GM12891 (cell line): Measurements from ENCODE around the gene CLBA1.

Experiments used
- DNase-seq: peaks from one replicate; pipeline ENCODE4 v3.0.0; 2011; ENCODE audit warnings: low spot score; ENCODE audit not compliant: insufficient read length
- FAIRE-seq: peaks from 2 replicates; lab custom pipeline; 2011; peaks lifted over from hg19 to GRCh38; lab: Jason Lieb, UNC
- PAX5 ChIP-seq: IDR thresholded peaks from 2 replicates; pipeline ENCODE4 v1.6.1; 2011; ENCODE audit warnings: low read length, moderate library complexity, mild to moderate bottlenecking; ENCODE audit not compliant: insufficient read depth, severe bottlenecking
- POLR2A ChIP-seq: IDR thresholded peaks from 2 replicates; pipeline ENCODE4 v1.6.1; 2011; ENCODE audit warnings: low read depth, low read length, control low read depth
- POLR2AphosphoS5 ChIP-seq: IDR thresholded peaks from 2 replicates; pipeline ENCODE4 v1.6.1; 2011; ENCODE audit warnings: low read depth, low read length, control low read depth
- POU2F2 ChIP-seq: IDR thresholded peaks from 2 replicates; pipeline ENCODE4 v1.6.1; 2011; ENCODE audit warnings: low read depth, mild to moderate bottlenecking, control low read depth, low read length, moderate library complexity
- SPI1 ChIP-seq: IDR thresholded peaks from 2 replicates; pipeline ENCODE4 v1.6.1; 2011; ENCODE audit warnings: low read depth, low read length, control low read depth
- TAF1 ChIP-seq: IDR thresholded peaks from 2 replicates; pipeline ENCODE4 v1.6.1; 2011; ENCODE audit warnings: low read depth, low read length, control low read depth

CLBA1 gene

GRCh38 chr14:104957146-104958113 is 28.2 kb upstream of the CLBA1 start:
- FAIRE-seq, result no peak
- TF ChIP-seq POLR2A (no peak), POLR2AphosphoS5 (no peak), PAX5 (no peak), POU2F2 (no peak), SPI1 (no peak), TAF1 (no peak)
- no peak for DNase-seq

- no peak for FAIRE-seq
- TF ChIP-seq SPI1 (no peak), POU2F2 (no peak), PAX5 (no peak), POLR2AphosphoS5 (no peak), TAF1 (no peak), POLR2A (no peak)
- DNase-seq, result no peak
Observed at GRCh38 chr14:104964546-104964945, 21.0 kb upstream of the CLBA1 start.

GRCh38 chr14:104965561-104966231 is 19.9 kb upstream of the CLBA1 start:
- DNase-seq, result no peak
- no peak for FAIRE-seq
- TF ChIP-seq SPI1, result no peak
- TF ChIP-seq POU2F2, result no peak
- no peak for TF ChIP-seq PAX5
- no peak for TF ChIP-seq TAF1
- no peak for TF ChIP-seq POLR2A
- no peak for TF ChIP-seq POLR2AphosphoS5

- TF ChIP-seq SPI1, result no peak
- no peak for TF ChIP-seq POLR2A
- no peak for TF ChIP-seq POU2F2
- no peak for TF ChIP-seq PAX5
- no peak for TF ChIP-seq TAF1
- no peak for TF ChIP-seq POLR2AphosphoS5
- FAIRE-seq (no peak), DNase-seq (no peak)
Observed at GRCh38 chr14:104966261-104966865, 19.2 kb upstream of the CLBA1 start.

- DNase-seq, result no peak
- FAIRE-seq, result no peak
- TF ChIP-seq PAX5 (no peak), POLR2AphosphoS5 (no peak), SPI1 (no peak), POLR2A (no peak), POU2F2 (no peak), TAF1 (no peak)
Observed at GRCh38 chr14:104966981-104967385, 18.6 kb upstream of the CLBA1 start.

GRCh38 chr14:104967386-104968152 is 18.0 kb upstream of the CLBA1 start:
- FAIRE-seq, result no peak

GRCh38 chr14:104968153-104968527 is 17.4 kb upstream of the CLBA1 start:
- DNase-seq, result no peak
- no peak for TF ChIP-seq POLR2AphosphoS5
- no peak for TF ChIP-seq SPI1
- no peak for TF ChIP-seq POU2F2
- no peak for TF ChIP-seq POLR2A
- no peak for TF ChIP-seq TAF1
- no peak for TF ChIP-seq PAX5
- FAIRE-seq, result no peak

More at GRCh38 chr14:104967386-104968152, 18.0 kb upstream of the CLBA1 start:
- DNase-seq, result no peak
- TF ChIP-seq SPI1 (no peak), POU2F2 (no peak), TAF1 (no peak), POLR2AphosphoS5 (no peak), PAX5 (no peak), POLR2A (no peak)

GRCh38 chr14:104968541-104969401 is 16.8 kb upstream of the CLBA1 start:
- FAIRE-seq, result peak; percentile 52

More at GRCh38 chr14:104968541-104969401, 16.8 kb upstream of the CLBA1 start:
- TF ChIP-seq TAF1 (no peak), POU2F2 (no peak), PAX5 (no peak)
- no peak for DNase-seq
